Measurements from ENCODE around the gene EDEM2.
"Not testable (repeated sequence)": the region's sequence is repeated elsewhere in the genome, so short reads cannot be mapped to it uniquely, and the experiment has no call there.

EDEM2 gene

DNA sequence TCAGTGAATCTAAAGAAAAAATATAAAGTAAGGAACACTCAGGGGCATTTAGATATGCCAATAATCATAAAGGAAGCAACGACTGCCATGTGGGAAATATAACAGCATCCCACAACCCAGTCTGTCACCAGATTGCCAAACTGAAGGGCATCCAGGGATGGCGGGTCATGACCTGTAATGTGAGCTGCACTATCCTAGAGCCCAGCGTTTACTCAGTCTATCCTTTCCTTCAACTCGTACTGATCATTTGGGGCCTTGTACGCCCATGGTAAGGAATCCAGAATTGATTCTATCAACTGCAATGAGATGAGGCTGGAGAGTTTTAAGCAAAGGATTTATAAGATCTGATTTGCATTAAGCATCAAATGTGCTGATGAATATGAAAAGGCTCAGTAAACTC, 59.8 kb downstream of the EDEM2 start:
- no peak for DNase-seq (ENCODE audit: low read depth)

DNA sequence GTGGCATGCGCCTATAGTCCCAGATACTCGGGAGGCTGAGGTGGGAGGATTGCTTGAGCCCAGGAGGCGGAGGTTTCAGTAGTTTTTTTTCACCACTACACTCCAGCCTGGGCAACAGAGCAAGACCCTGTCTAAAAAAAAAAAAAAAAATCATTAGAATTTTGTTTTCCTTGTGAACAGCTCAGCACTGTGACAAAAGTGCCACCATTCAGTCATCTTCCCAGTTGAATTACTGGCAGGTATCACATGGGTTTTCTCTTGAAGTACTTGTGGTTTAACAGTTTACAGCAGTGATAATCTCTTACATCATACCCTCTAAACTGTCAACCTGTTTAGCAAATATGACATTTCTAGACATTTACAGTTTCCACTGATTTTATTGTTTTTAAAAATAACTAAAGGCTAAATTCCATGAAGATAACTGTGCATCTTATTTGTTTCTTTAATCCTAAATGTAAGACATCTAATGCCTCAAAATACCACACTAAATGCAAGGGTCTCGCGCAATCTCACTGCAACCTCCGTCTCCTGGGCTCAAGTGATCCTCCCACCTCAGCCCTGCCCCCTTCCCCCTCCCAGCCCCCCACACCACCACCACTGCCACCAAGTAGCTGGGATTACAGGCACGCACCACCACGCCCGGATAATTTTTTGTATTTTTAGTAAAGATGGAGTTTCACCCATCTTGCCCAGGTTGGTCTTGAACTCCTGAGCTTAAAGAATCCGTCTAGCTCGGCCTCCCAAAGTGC, 61.5 kb downstream of the EDEM2 start:
- DNase-seq (ENCODE audit: low read depth), result no peak

DNA sequence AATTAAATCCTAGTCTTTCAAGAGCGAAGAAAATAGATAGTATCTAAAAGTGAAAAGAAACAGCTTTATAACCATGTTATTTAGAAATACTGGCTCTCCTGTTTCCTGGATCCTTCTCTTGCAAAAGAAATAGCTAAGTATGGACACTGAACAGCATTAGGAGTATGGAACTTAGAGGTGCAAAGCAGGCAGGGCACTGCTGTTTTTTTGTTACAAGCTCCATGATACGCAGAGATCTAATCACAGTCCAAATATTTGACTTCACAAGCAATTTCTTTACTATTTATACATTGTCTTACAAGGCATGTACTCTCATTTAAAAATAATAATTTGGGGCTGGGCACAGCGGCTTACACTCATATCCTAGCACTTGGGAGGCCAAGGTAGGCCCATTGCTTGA, 62.1 kb downstream of the EDEM2 start:
- no peak for DNase-seq (ENCODE audit: low read depth)

DNA sequence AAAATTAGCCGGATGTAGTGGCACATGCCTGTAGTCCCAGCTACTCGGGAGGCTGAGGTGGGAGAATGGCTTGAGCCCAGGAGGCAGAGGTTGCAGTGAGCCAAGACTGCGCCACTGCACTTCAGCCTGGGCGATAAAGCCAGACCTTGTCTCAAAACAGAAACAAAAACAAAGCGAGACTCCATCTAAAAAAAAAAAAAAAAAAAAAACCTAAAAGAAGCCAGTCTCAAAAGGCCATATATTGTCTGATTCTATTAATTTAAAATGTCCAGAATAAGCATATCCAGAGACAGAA, 66.8 kb downstream of the EDEM2 start:
- DNase-seq (ENCODE audit: low read depth), result not testable (repeated sequence)

DNA sequence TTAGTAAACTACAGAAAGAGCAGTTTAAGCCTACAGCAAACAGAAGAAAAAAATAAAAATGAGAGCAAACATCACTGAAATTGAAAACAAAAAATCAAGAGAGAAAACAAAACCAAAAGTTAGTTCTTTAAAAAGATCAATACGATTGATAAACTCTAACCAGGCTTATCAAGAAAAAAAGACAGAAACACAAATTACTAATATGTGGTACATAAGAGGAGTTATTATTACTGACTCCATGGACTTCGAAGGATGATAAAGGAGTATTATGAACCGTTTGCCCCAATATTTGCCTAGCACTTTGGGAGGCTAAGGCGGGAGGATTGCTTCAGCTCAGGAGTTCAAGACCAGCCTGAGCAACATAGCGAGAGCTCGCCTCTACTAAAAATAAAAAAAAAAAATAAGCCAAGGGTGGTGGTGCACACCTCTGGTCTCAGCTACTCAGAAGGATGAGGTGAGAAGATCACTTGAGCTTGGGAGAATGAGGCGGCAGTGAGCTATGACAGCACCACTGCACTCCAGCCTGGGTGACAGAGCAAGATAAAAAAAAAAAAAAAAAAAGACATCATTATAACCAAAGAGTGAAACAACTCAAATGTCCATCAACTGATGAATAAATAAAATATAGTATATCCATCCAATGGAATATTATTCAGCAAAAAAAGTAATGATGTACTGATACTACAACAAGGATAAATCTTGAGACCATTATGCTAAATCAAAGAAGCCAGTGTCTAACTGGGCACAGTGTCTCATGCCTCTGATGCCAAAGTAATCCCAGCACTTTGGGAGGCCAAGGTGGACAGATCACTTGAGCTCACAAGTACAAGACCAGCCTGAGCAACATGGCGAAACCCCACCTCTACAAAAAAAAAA, 67.4 kb downstream of the EDEM2 start:
- DNase-seq (ENCODE audit: low read depth), result no peak

DNA sequence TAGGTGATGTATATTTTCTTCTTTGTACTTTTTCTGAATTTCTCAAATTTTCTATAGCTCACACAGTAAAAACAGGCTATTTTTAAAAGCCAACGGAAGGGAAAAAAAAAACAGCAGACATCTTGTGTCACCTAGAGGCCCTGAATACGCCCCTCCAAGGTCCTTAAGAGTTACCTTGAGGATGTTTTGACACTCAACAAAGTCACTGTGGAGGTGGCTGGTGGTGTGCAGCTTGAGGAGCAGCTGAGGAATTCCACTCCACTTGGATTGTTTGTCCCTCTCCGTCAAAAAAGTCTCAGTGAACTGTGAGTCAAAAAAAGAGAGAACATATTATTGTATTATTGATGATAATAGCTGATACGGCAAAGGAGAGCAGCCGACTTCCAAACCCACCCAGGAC, 69.3 kb downstream of the EDEM2 start:
- no peak for DNase-seq (ENCODE audit: low read depth)

DNA sequence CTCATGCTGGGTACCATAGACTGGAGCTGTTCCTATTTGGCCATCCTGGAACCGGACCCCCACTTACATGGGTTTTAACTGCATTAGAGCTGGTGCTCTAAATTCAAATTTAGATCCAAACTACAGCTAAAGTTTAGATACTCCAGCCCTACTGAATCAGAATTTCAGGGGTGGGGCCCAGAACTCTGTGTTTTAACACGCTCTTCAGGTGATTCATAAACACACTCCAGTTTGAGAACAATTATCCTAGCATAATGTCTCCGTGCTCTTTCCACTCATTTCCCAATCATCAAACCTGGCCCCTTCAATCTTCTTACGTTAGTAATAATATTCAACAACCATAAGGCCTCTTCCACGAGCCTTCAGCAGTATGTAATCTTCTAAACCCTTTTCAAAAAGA, 69.8 kb downstream of the EDEM2 start:
- no peak for DNase-seq (ENCODE audit: low read depth)

DNA sequence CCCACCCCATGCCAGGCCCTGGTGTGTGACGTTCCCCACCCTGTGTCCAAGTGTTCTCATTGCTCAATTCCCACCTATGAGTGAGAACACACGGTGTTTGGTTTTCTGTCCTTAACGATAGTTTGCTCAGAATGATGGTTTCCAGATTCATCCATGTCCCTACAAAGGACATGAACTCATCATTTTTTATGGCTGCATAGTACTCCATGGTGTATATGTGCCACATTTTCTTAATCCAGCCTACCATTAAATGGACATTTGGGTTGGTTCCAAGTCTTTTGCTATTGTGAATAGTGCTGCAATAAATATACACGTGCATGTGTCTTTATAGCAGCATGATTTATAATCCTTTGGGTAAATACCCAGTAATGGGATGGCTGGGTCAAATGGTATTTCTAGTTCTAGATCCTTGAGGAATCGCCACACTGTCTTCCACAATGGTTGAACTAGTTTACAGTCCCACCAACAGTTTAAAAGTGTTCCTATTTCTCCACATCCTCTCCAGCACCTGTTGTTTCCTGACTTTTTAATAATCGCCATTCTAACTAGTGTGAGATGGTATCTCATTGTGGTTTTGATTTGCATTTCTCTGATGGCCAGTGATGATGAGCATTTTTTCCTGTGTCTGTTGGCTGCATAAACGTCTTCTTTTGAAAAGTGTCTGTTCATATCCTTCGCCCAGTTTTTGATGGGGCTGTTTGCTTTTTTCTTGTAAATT, 75.5 kb downstream of the EDEM2 start:
- DNase-seq (ENCODE audit: low read depth), result not testable (repeated sequence)

DNA sequence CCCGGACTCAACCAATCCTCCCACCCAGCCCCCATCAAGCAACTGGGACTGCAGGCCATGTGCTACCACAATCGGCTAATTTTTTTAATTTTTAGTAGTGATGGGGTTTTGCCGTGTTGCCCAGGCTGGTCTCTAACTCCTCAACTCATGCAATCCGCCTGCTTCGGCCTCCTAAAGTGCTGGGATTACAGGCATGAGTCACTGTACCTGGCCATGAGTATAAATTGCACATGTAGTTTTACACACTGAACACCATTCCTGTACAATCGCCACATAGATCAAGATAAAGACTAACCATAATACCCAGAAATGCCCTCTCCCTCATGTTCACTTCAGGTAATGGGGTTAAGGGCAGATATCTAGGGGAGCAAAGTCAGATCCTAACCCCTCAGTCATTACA, 80.9 kb downstream of the EDEM2 start:
- no peak for DNase-seq (ENCODE audit: low read depth)

All from HS-27A (cell line).